GM18517 (cell line): Measurements from ENCODE around the gene ZNF621.

Experiments
- ATAC-seq: cut with Tn5 transposase; IDR thresholded peaks from one replicate; pipeline ENCODE4 v1.9.1; 2021; ENCODE audit warnings: mild to moderate bottlenecking, moderate library complexity; ENCODE audit not compliant: unreplicated experiment

The ZNF621 gene

DNA sequence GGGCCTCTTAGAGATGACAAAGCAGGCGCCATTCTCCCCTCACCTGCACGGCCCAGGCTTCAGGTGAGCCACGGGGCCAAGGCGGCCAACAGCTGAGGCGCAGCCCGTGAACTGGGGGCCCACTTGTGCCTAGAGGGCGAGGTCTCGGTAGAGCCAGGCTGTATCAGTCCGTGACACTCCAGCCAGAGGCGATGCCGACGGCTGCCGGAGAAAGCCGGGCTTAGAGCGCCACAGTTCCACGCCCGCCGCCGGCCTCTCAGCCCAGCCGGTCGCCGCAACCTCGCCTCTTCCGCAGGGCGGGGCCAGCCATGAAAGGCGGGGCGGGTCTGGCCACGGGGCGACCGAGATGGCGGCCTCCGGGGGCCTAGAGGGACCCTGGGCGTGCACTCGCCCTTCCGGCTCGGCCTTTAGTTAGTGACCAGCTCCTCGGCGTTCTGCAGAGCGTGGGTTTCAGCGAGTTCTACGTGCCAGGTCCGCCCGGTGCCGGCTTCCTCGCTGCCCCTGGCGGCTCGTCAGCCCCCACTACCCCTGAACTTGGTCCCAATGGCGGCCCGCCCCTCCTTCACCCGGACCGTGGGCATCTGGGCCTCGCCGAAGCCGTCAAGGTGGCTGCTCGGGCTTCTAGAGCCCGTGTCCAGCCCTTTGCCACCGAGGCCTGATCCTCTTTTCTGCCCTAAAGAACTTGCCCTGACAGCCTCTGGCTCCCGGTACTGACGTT lies at the start of gene ZNF621:
TSS of gene ZNF621 (plus strand) at position 393 of the 718 bp plus-strand sequence. CDS start 881 bp downstream, outside the sequence.
- peak; percentile 93 for ATAC-seq

DNA sequence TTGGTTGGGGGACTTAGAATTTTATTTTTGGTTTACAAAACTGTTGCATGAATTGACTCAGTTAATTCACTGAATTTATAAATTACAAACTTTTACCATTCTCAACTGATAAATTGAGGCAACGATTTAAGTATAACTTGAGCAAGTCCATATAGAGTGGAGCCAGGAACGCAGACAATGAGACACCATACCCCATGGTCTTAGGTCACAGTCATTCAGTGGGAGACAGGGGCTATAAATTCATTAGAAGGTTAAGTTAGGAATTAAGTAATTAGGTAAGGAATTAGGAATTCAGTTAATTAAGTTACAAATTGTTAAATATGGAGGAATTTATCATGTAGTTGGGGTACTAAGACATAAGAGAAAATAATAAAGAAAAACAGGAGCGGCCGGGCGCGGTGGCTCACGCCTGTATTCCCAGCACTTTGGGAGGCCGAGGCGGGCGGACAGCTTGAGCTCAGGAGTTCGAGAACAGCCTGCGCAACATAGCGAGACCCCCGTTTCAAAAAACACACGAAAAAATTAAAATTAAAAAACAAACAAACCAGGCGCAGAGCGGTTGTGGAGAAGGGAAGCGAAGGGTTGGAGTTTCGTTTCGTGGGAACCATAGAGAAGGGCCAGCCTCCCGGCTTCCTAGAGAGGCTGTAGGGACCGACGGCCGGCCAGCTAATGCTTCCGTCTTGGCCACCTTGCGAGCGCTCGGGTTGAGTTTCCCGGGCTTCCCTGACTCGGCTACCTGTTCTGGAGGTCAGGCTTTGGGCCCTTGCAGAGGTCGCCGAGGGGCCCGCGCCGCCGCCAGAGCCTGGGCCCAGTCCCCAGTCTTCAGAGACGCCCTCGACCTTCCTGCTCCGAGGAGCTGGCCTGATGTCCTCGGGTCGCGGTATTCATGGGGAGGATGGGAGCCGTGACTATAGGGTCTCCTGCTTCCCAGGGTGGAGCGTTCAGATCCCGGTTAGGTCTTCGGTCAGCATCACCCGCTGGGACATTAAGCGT lies 48.0 kb upstream of the ZNF621 start, which contains the start of gene ZNF619:
TSS of gene ZNF619 (plus strand) at position 645 of the 993 bp plus-strand sequence. CDS start 858 bp downstream, outside the sequence.
- peak; percentile 71 for ATAC-seq

DNA sequence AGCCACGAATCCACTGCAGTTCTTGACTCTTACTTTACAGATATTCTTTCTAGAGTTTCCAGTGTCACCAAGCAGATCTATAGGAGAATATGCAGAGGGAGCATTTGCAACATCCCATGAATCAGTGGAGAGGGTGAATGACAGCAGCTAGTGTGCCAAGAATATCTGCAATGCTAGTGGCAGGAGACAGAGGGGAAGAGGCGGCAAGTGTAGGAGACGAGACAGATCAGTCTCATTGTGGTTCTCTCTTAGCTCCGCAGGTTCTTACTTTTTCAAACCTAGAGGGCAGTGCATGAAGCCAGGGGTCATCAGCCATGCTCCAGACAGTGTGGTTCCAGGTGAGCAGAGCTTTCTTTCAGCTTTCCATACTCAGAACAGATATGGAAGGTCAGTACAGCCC lies 47.1 kb upstream of the ZNF621 start:
- ATAC-seq: no peak

DNA sequence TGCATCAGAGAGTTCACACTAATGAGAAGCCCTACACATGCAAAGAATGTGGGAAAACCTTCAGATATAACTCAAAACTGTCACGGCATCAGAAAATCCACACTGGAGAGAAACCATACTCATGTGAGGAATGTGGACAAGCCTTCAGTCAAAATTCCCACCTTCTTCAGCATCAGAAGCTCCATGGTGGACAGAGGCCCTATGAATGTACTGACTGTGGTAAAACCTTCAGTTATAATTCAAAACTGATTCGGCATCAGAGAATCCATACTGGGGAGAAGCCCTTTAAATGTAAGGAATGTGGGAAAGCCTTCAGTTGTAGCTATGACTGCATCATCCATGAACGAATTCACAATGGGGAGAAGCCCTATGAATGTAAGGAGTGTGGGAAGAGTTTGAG lies 37.6 kb upstream of the ZNF621 start:
- ATAC-seq: no peak

DNA sequence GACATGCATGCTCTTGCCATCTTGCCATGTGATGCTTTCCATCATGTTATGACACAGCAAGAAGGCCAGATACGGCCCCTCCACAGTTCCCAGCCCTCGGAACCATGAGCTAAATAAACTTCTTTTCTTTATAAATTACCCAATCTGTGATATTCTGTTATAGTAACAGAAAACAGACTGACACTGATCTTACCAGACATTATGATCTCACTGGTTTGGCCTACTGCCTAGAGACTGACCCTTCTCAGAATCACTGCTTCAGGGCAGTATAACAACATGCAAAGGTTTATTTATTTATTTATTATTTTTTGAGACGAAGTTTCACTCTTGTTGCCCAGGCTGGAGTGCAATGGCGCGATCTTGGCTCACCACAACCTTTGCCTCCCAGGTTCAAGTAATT lies 33.8 kb upstream of the ZNF621 start:
- ATAC-seq: no peak

DNA sequence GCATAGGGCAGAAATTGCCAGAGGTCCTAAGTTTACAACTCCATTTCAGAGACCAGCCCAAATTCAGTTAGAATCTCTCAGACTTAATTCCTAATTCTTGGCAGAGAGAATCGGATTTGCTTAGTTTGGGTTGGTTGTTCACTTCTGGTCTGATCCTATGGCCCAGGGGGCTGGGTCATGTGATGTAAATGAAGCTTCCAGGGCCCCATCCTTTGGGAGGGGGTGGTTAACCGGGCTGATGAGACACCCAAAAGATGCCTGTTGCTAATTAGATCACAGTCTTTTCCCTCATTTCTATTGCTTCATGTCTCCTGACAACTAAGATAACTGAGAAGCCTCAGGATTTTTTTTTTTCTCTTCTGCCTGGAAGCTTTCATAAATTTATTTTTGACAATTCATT lies 30.1 kb upstream of the ZNF621 start:
- ATAC-seq: no peak

DNA sequence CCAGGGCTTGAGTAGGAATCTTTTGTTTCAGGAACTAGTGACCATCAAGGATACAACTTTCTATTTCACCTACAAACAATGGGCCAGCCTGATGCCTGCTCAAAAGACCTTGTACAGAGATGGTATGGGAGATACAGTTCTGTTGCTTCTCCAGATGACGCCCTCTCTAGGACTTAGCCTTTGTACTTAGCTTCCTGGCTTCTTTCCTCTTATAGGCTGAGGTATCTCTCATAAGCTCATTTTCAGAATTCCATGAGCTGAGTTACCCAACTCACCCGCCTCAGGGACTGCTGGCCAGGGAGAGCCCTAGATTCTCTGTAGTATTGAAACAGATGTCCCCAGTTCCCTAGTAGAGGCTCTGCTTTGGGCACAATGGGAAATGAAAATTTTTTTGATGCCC lies 27.5 kb upstream of the ZNF621 start:
- no peak for ATAC-seq

DNA sequence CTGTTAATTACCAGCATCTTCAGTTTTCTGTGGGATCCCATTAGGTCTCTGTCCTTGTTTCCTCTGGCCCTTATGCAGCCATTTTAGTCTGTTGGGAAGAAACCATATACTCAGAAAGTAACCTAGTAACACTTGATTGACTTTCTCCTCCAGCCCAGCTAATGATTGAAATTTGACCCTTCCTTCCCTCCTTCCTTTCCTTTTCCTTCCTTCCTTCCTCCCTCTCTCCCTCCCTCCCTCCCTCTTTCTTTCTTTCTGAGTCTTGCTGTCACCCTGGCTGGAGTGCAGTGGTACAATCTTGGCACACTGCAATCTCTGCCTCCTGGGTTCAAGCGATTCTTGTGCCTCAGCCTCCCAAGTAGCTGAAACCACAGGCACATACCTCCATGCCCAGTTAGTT lies 24.8 kb upstream of the ZNF621 start:
- no peak for ATAC-seq

DNA sequence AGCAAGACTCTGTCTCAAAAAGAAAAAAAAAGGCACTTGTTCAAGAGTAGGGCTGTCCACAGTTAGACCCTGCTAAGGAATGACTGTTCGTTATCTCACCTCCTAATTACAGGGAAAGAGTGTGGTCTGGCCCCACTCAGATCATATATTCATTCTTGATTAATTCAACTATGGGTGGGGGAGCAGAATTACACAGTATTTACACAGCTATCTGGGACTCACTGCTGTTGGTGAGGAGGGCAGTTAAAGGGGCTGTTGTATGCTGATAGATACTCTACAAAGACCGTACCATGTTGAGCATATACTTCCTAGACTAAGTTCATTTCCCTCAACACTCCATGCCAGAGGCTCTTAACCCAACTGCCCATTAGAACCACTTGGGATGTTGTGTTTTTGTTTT lies 22.7 kb upstream of the ZNF621 start:
- no peak for ATAC-seq

DNA sequence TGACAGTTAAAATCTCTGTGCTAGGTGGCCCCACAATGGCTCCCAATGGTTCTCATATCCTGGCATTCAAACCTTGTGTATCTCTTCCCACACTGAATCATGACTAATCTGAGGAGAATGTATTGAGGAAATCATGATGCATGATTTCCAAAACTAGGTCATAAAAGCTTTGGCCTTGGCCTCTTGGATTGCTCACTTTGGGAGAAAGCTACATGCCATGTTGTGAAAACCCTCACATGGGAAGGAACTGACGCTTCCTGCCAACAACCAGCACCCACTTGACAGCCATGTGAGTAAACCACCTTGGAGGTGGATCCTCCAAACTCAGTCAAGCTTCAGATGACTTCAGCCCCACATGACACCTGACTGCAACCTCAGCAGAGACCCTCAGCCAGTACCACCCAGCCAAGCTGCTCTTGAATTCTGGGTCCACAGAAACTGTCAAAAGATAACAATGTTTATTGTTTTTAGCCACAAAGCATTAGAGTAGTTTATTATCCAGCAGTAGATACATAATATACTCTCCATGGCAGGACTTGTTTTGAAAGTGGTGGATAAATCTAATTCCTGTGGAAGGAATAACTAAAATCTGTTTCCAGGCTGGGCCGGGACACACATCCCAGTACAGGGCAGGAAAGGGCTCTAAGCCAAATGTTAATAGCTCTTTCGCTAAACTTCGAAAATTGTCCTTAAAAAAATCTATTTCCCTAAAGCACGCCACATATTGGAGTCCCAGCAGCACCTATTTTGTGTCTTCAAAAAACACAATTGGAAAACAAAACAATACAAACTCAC lies 19.9 kb upstream of the ZNF621 start:
- no peak for ATAC-seq

DNA sequence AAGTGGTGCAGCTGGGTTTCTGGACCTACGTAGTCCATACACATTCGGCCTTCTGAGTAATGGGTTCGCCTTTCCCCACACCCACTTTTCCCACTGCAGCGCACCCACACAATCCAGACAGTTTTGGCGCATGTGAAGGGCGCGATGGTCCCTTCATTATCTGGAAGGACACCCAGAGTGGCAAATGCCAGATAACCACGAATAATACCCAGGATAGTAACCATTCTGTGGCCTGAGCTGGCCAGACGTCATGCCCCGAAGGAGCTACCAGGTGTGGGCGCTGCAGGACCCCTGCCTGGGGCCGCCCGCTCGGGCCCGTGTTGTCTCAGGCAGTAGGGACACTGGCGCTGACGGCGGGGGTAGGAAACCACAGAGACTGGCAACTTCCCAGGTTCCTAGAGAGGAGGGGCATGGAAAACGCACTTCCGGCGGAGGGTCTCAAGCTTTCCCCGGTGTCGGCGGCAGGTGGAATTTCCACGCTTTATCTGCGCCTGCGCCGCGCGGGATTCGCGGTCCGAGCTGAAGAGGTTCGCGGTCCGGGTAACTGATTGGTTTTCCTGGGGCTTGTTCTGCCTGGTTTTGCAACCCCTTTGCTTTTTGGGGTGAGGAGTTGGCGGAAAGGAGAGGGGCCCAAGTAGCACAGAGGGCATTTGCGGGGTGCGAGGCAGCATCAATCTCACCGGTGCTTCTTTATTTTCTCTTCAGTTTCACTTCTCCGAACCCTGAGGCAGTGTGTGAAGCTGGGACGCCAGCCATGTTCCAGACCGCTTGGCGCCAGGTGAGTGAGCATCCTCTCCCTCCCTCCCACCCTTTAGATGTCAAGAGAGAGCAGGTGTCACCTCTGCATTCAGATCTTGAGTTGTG lies 18.9 kb upstream of the ZNF621 start, which contains the start of gene ZNF620:
TSS of gene ZNF620 (plus strand) at position 441 of the 864 bp plus-strand sequence. CDS start at position 755, 314 bp downstream.
- ATAC-seq: peak; percentile 80

DNA sequence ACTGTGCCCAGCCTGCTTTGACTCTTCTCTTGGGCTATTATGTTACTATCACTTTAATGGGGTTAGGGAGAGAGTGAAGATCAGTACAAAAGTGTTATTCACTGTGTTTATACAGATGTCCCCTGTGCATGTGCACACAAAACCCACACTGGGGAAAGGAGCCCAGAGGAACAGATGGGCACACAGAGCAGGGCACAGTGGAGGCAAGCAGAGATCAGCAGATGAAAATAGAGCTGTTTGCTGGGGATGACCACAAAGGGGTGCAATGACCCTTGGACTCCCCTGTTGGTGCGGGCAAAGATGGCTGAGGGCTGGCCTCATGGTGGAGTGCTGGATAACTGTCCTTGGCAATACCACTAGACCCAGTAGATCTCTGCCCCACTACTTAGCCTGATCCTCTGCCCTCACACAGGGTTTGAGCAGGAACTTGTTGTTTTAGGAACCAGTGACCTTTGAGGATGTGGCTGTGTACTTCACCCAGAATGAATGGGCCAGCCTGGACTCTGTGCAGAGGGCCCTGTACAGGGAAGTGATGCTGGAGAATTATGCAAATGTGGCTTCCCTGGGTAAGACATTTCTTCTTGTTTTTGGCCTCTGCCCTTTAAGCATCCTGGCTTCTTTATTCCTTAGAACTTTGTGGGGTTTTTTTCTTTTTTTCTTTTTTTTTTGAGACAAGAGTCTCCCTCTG lies 13.6 kb upstream of the ZNF621 start:
- no peak for ATAC-seq

DNA sequence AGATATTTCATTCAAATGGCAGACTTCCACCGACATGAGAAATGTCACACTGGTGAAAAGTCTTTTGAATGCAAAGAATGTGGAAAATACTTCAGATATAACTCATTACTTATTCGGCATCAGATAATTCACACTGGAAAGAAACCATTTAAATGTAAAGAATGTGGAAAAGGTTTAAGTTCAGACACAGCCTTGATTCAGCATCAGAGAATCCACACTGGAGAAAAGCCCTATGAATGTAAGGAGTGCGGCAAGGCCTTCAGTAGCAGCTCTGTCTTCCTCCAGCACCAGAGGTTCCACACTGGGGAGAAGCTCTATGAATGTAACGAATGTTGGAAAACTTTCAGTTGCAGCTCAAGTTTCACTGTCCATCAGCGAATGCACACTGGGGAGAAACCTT lies 8.6 kb upstream of the ZNF621 start:
- no peak for ATAC-seq

DNA sequence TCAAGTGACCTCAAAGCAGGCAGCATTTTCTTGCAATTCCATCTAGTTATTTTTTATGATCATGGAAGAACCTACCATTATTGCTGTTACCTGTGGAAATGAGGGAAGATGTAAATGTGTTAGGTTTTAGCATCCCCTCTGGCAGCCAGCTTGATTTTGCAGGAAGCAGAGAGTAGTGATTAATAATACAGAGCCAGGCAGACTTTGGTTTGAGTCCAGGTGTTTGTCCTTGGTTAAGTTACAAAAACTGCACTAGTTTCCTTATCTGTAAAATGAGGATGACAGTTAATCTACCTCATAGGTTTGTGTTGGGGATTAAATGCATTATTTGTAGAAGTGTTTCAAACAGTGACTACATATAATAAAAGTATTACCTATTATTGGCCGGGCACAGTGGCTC lies 6.7 kb upstream of the ZNF621 start:
- no peak for ATAC-seq

DNA sequence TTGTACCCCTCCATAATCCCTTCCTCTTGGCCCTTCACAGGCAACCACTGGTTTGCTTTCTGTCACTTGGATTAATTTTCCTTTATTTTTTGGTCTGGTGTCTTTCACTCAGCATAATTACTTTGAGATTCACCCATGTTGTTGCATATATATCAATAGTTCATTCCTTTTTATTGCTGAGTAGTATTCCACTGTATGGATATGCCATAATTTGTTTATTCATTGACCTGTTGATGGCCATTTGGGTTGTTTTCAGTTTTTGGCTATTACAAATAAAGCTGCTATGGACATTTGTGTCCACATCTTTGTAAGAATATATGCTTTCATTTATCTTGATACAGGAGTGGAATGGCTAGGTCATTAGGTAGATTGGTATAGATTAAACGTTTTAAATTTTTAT lies 5.9 kb upstream of the ZNF621 start:
- no peak for ATAC-seq

DNA sequence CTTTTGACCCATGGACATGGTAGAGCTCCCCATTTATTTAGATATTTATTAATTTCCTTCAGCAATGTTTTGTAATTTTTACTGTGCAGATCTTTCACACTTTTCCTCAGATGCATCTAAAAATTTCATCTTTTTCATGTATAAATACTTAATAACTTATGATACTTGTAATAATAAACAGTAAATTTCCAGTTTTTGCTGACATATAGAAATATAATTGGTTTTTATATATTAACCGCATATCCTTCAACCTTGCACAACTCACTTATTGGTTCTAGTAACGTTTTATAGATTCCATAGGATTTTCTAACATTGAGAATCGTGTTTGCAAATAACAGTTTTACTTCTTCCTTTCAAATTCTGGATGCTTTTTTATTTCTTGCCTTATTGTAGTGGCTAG lies 3.5 kb upstream of the ZNF621 start:
- ATAC-seq: no peak

DNA sequence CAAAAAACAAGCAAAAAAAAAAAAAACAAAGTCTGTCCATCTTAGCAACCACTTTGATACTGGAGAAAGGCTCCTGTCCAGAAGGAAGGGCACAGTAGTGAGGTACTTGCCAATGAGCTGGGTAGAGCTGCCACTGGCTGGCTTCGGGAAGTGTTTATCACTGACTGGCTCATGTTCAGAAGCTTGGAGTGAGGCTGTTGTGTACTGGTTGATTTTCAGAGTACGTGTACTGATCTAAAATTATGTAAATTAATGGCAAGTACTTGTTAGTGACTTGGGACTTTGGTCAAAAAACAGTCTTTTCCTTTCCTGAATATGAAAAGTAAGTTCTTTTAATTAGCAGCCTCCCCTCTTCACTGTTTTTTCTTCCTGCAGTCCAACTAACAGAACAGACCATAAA lies 979 bp upstream of the ZNF621 start:
- ATAC-seq: no peak

DNA sequence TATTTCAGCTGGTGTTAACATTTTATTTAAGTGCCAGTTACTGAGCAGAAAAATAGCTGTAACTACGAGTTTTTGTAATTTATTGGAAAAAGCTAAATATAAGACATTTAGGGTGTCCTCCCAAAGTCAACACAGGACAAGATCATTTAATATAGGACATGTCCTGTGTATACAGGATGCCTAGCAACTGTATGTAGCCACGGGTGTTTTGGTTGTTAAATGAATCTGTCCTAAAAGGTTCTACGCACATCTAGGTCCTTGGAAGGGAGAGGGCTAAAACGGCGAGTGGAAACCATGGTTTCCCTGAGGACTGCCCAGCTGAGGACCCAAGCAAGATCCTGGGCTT lies 565 bp upstream of the ZNF621 start:
- ATAC-seq: peak; percentile 15

DNA sequence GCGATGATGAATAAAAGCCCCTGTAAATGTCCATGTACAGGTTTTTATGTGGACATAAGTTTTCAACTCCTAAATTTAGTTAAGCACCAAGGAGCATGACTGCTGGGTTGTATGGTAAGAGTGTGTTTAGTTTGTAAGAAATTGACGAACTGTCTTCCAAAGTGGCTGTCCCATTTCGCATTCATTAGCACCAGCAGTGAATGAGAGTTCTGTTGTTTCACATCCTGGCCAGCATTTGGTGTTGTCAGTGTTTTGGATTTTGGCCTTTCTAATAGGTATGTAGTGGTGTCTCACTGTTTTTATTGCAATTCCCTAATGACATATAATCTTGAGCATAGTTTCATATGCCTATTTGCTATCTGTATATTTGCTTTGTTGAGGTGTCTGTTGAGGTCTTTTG lies 3.7 kb downstream of the ZNF621 start:
- no peak for ATAC-seq

DNA sequence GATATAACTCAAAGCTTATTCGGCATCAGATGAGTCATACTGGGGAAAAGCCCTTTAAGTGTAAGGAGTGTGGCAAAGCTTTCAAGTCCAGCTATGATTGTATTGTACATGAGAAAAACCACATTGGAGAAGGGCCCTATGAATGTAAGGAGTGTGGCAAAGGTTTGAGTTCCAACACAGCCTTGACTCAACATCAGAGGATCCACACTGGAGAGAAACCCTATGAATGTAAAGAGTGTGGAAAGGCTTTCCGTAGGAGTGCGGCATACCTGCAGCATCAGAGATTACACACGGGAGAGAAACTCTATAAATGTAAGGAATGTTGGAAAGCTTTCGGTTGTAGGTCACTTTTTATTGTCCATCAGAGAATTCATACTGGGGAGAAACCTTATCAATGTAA lies 7.5 kb downstream of the ZNF621 start:
- no peak for ATAC-seq
